ENCODE results near the gene NDUFA12.

DNA sequence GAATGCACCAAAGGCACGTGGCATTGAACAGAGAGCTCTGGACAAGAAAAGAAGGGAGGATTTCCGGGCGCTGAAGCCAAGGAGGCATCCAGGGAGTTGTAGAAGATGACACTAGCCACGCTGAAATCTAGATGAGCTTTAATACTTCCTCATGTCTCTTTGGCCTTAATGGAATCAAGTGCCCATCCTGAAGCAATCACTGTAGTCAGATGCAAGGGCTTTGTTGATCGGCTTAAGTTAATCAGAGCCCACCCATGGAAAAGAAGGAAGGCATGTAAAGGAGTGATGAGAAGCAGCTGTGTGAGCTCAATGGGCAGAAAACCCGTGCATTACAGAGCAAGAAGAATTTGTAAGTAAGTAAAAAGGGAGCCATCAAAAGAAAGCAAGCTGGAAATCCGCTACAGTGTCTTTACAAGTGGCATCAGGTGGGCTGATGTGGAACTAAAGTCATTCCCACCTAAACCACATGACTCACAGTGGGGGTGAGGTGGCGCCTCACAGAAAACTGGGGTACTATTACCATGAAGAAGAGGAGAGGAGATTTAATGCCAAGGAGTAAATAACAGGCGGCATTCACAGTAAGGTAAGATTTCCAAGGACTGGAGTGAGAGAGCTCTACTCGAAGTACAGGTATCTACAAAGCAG, 48.4 kb downstream of the NDUFA12 start:
- TF ChIP-seq, protein P1, sequence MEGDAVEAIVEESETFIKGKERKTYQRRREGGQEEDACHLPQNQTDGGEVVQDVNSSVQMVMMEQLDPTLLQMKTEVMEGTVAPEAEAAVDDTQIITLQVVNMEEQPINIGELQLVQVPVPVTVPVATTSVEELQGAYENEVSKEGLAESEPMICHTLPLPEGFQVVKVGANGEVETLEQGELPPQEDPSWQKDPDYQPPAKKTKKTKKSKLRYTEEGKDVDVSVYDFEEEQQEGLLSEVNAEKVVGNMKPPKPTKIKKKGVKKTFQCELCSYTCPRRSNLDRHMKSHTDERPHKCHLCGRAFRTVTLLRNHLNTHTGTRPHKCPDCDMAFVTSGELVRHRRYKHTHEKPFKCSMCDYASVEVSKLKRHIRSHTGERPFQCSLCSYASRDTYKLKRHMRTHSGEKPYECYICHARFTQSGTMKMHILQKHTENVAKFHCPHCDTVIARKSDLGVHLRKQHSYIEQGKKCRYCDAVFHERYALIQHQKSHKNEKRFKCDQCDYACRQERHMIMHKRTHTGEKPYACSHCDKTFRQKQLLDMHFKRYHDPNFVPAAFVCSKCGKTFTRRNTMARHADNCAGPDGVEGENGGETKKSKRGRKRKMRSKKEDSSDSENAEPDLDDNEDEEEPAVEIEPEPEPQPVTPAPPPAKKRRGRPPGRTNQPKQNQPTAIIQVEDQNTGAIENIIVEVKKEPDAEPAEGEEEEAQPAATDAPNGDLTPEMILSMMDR (tag by site-specific recombination; IDR thresholded peaks at IDR 0.05) = no peak
- TF ChIP-seq ZNF175 (tag by site-specific recombination; IDR thresholded peaks at IDR 0.05) (no peak), IKZF3 (tag by site-specific recombination; IDR thresholded peaks at IDR 0.05) (no peak), ZNF311 (tag by site-specific recombination; IDR thresholded peaks at IDR 0.05; ENCODE audit: borderline replicate concordance) (no peak), ZNF214 (tag by site-specific recombination; IDR thresholded peaks at IDR 0.05; ENCODE audit: borderline replicate concordance) (no peak), YY1 (tag by site-specific recombination; IDR thresholded peaks at IDR 0.05) (no peak), ZNF324 (tag by site-specific recombination; IDR thresholded peaks at IDR 0.05) (no peak), RBAK (tag by site-specific recombination; IDR thresholded peaks at IDR 0.05) (no peak)
